IMR-90 (cell line): ENCODE data around the gene TBP. TPM values are rescaled to one million over a fixed set of nuclear protein-coding genes. Genes with fewer than 3 reads are reported as not detected.

ENCODE experiments used
- ATAC-seq: fragments of 200-7000 bp; cut with Tn5 transposase; 2 replicates; pipeline ENCODE4 v1.9.1; 2020; ENCODE audit warnings: low read depth, mild to moderate bottlenecking, moderate library complexity
- BruUV-seq: library from RNA; stranded (reverse); fragments of 400-500 nt; replicated peaks from 2 replicates; lab custom pipeline; 2021; lab: Mats Ljungman, UMichigan
- CTCF ChIA-PET: fragments of 300-600 bp; formaldehyde crosslinking; extraction: SDS; loops from one replicate; lab custom pipeline; 2021; ENCODE audit warnings: antibody characterized with exemption; lab: Yijun Ruan, JAX
- POLR2A ChIA-PET: fragments of 300-600 bp; sonication (Branson Sonifier 250); formaldehyde crosslinking; loops from one replicate; lab custom pipeline; 2022; ENCODE audit warnings: antibody characterized with exemption; ENCODE audit not compliant: unreplicated experiment; lab: Charles Lee
- DNase-seq: peaks from one replicate; pipeline ENCODE4 v3.0.0; 2013
- H2AFZ ChIP-seq: replicated peaks from 2 replicates; pipeline ENCODE3; 2013; ENCODE audit warnings: low read length, mild to moderate bottlenecking; ENCODE audit not compliant: poor library complexity
- H2AK5ac ChIP-seq: 2 replicates; pipeline ENCODE4 v1.6.1; 2013; ENCODE audit warnings: low read depth, low read length, inconsistent platforms
- H2AK9ac ChIP-seq: replicated peaks from 2 replicates; pipeline ENCODE3; 2013; ENCODE audit warnings: mild to moderate bottlenecking, low read depth, low read length, moderate library complexity; ENCODE audit not compliant: poor library complexity
- H2BK120ac ChIP-seq: 2 replicates; pipeline ENCODE4 v1.6.1; 2013; ENCODE audit warnings: low read depth, low read length, inconsistent platforms
- H2BK15ac ChIP-seq: 3 replicates; pipeline ENCODE4 v1.6.1; 2013; ENCODE audit warnings: low read depth, low read length, inconsistent platforms
- H2BK20ac ChIP-seq: 2 replicates; pipeline ENCODE4 v1.6.1; 2013; ENCODE audit warnings: low read depth, mild to moderate bottlenecking, inconsistent platforms, low read length, moderate library complexity
- H2BK5ac ChIP-seq: 2 replicates; pipeline ENCODE4 v1.6.1; 2013; ENCODE audit warnings: mild to moderate bottlenecking, low read depth, low read length, inconsistent platforms; ENCODE audit not compliant: poor library complexity, severe bottlenecking
- H3K14ac ChIP-seq: replicated peaks from 2 replicates; pipeline ENCODE4 v1.6.1; 2013; ENCODE audit warnings: low read depth, low read length, inconsistent platforms
- H3K18ac ChIP-seq: 2 replicates; pipeline ENCODE4 v1.6.1; 2013; ENCODE audit warnings: low read depth, low read length, control low read depth
- H3K23ac ChIP-seq: 2 replicates; pipeline ENCODE4 v1.6.1; 2013; ENCODE audit warnings: low read depth, low read length, inconsistent platforms
- H3K27ac ChIP-seq: 2 replicates; pipeline ENCODE4 v1.5.1; 2013; ENCODE audit warnings: mild to moderate bottlenecking, control low read depth, low read length; ENCODE audit not compliant: insufficient read depth
- H3K27me3 ChIP-seq: 2 replicates; pipeline ENCODE4 v1.6.1; 2013; ENCODE audit warnings: low read length; ENCODE audit not compliant: control insufficient read depth, insufficient read depth
- H3K36me3 ChIP-seq: 2 replicates; pipeline ENCODE4 v1.6.1; 2013; ENCODE audit warnings: low read length, mixed read lengths; ENCODE audit not compliant: control insufficient read depth, insufficient read depth
- H3K4ac ChIP-seq: 2 replicates; pipeline ENCODE4 v1.6.1; 2013; ENCODE audit warnings: low read depth, low read length, inconsistent platforms
- H3K4me1 ChIP-seq: 2 replicates; pipeline ENCODE4 v1.6.1; 2013; ENCODE audit warnings: low read length, mixed read lengths; ENCODE audit not compliant: control insufficient read depth, insufficient read depth
- H3K4me2 ChIP-seq: 2 replicates; pipeline ENCODE4 v1.6.1; 2013; ENCODE audit warnings: low read depth, mild to moderate bottlenecking, control low read depth, low read length, moderate library complexity
- H3K4me3 ChIP-seq: 2 replicates; pipeline ENCODE4 v1.5.1; 2013; ENCODE audit warnings: low read depth, mild to moderate bottlenecking, control low read depth, low read length, moderate library complexity; ENCODE audit not compliant: insufficient read depth
- H3K56ac ChIP-seq: 2 replicates; pipeline ENCODE4 v1.6.1; 2013; ENCODE audit warnings: low read length, inconsistent platforms; ENCODE audit not compliant: insufficient read depth; ENCODE audit errors: extremely low read depth
- H3K79me1 ChIP-seq, 2 experiments: 2 replicates each; pipeline ENCODE4 v1.6.1; 2013; ENCODE audit warnings: low read length in 2 of 2, inconsistent platforms in 1 of 2, low read depth in 1 of 2
- H3K9ac ChIP-seq: 2 replicates; pipeline ENCODE4 v1.6.1; 2013; ENCODE audit warnings: low read depth, low read length, control low read depth
- H3K9me1 ChIP-seq: 2 replicates; pipeline ENCODE4 v1.6.1; 2013; ENCODE audit warnings: low read length, inconsistent platforms; ENCODE audit not compliant: insufficient read depth
- H3K9me3 ChIP-seq: 2 replicates; pipeline ENCODE4 v1.6.1; 2013; ENCODE audit warnings: low read length; ENCODE audit not compliant: control insufficient read depth, insufficient read depth
- H4K20me1 ChIP-seq: 2 replicates; pipeline ENCODE4 v1.6.1; 2013; ENCODE audit warnings: low read length, inconsistent platforms; ENCODE audit not compliant: insufficient read depth
- H4K5ac ChIP-seq: 2 replicates; pipeline ENCODE4 v1.6.1; 2013; ENCODE audit warnings: mild to moderate bottlenecking, low read depth, low read length, control low read depth
- H4K8ac ChIP-seq, 2 experiments: 2 replicates each; pipeline ENCODE4 v1.6.1; 2013; ENCODE audit warnings: low read depth in 2 of 2, low read length in 2 of 2, control low read depth in 1 of 2, inconsistent platforms in 1 of 2
- H4K91ac ChIP-seq: 2 replicates; pipeline ENCODE4 v1.6.1; 2013; ENCODE audit warnings: low read depth, low read length, inconsistent platforms; ENCODE audit not compliant: insufficient read depth
- BHLHE40 ChIP-seq: fragments of 150-350 bp; IDR thresholded peaks from 2 replicates; pipeline ENCODE4 v1.6.1; 2016; ENCODE audit warnings: mild to moderate bottlenecking, low read depth, low read length
- CEBPB ChIP-seq: IDR thresholded peaks from 2 replicates; pipeline ENCODE4 v1.6.1; 2012; ENCODE audit warnings: low read depth, low read length, improper control_type of control experiment
- CHD1 ChIP-seq: IDR thresholded peaks from 2 replicates; pipeline ENCODE4 v1.6.1; 2012; ENCODE audit warnings: low read depth, low read length, improper control_type of control experiment
- ELK1 ChIP-seq: fragments of 150-350 bp; IDR thresholded peaks from 2 replicates; pipeline ENCODE4 v1.6.1; 2016; ENCODE audit warnings: low read depth, mild to moderate bottlenecking, low read length, moderate library complexity, borderline replicate concordance
- FOS ChIP-seq: fragments of 150-350 bp; IDR thresholded peaks from 2 replicates; pipeline ENCODE4 v1.6.1; 2016; ENCODE audit warnings: low read depth, low read length
- MAFK ChIP-seq: IDR thresholded peaks from 2 replicates; pipeline ENCODE4 v1.6.1; 2012; ENCODE audit warnings: low read depth, low read length, improper control_type of control experiment
- MAZ ChIP-seq: IDR thresholded peaks from 2 replicates; pipeline ENCODE4 v1.6.1; 2012; ENCODE audit warnings: low read depth, mild to moderate bottlenecking, low read length, improper control_type of control experiment, moderate library complexity, borderline replicate concordance
- USF2 ChIP-seq: fragments of 150-350 bp; IDR thresholded peaks from 2 replicates; pipeline ENCODE4 v1.6.1; 2017; ENCODE audit warnings: mild to moderate bottlenecking, antibody characterized with exemption, low read length, low read depth
- WGBS, 2 experiments: methylation state at CpG; one replicate each; pipeline versions ENCODE4 v1.1.5 to v1.1.7; 2013; ENCODE audit warnings: missing lambda C conversion rate in 2 of 2; ENCODE audit not compliant: insufficient read length in 1 of 2; ENCODE audit errors: extremely low coverage in 2 of 2; 5-methylcytosine and 5-hydroxymethylcytosine counted together
- dilution Hi-C: fragments of 300-500 bp; cut with HindIII; formaldehyde crosslinking; loops from one replicate; pipeline ENCODE4 v1.14.3; 2018; ENCODE audit warnings: low sequenced_read_pairs; ENCODE audit not compliant: unreplicated experiment
- in situ Hi-C: fragments of 300-500 bp; cut with MboI; formaldehyde crosslinking; loops from 3 replicates; pipeline ENCODE4 v1.14.3; 2019; ENCODE audit warnings: low sequenced_read_pairs, inconsistent platforms, mixed read lengths
- intact Hi-C: fragments of 100-400 bp; cut with micrococcal nuclease; formaldehyde crosslinking; loops from 2 replicates; pipeline ENCODE4 v1.10.0; 2022
- polyA plus RNA-seq, 3 experiments: library from polyadenylated mRNA; depleted of rRNA; stranded (reverse); fragments of >200 nt; gene quantifications; 2 replicates each; pipeline ENCODE4 v1.2.3, GENCODE V29; 2012; ENCODE audit warnings: low replicate concordance in 1 of 3
- total RNA-seq: library from RNA; depleted of rRNA; stranded (reverse); fragments of >200 nt; gene quantifications from 2 replicates; pipeline ENCODE4 v1.2.3, GENCODE V29; 2012
- TF ChIP-seq, protein P1 (sequence below): conservative IDR thresholded peaks from 2 replicates; pipeline ENCODE4 v1.5.1; 2012; ENCODE audit warnings: mild to moderate bottlenecking, low read depth, low read length, improper control_type of control experiment

The TBP gene
- total and polyA plus RNA-seq, 2 of the 4 experiments (the other 2 are of a cell fraction): 8.8 to 12.5 TPM

GRCh38 chr6:170583756-170584180, 29.6 kb downstream of the TBP start:
- Histone ChIP-seq H3K27ac (peak overlapping the region; percentile 72), H4K91ac (no peak overlapping the region), H3K56ac (peak overlapping the region; percentile 65; the same call in 1 of the 2 replicates), H3K4me2 (peak overlapping the region; percentile 90), H4K8ac (peak overlapping the region; percentile 78 to 80; a peak in 3 of 4 replicates), H3K4ac (peak overlapping the region; percentile 84), H3K36me3 (peaks cover 14% of the 10 kb centered on the region), H2AFZ (peak overlapping the region; percentile 91), H2BK5ac (peak overlapping the region; percentile 53), H3K23ac (peak overlapping the region; percentile 93), H4K20me1 (no peaks in the 10 kb centered on the region; the same call in 1 of the 2 replicates), H2BK120ac (no peak overlapping the region), H3K4me1 (peaks cover 3% of the 10 kb centered on the region; the same call in 1 of the 2 replicates), H2AK5ac (no peak overlapping the region), H2BK15ac (no peak overlapping the region), H2BK20ac (no peak overlapping the region), H4K5ac (peak overlapping the region; percentile 43), H3K79me1 (peaks cover 11 to 29% of the 10 kb centered on the region in 2 experiments; a peak in 3 of 4 replicates), H3K27me3 (no peaks in the 10 kb centered on the region), H2AK9ac (peak overlapping the region; percentile 90), H3K9me1 (no peaks in the 10 kb centered on the region; the same call in 1 of the 2 replicates), H3K4me3 (peak overlapping the region; percentile 70), H3K9me3 (no peaks in the 10 kb centered on the region), H3K14ac (peak overlapping the region; percentile 83; the same call in 1 of the 2 replicates), H3K18ac (no peak overlapping the region), H3K9ac (peak overlapping the region; percentile 92)
- POLR2A ChIA-PET: no interaction called here
- DNase-seq (peak; percentile 1), ATAC-seq (no peak)
- intact Hi-C loops: no loop called here
- CTCF ChIA-PET: interaction anchor here (0.6 kb wide), 1 partner anchor 49 kb away, joined by 3 read pairs; no protein-coding TSS in a partner anchor
- dilution Hi-C loops: no loop called here
- BruUV-seq: no TSS peak
- 4% methylated on average over 3 of the region's 12 CpGs; no CpG with 5 or more reads in 1 of the 2 experiments for whole genome bisulfite sequencing, 2 experiments
- TF ChIP-seq FOS (no peak), ELK1 (no peak), CEBPB (no peak), CHD1 (no peak), MAZ (no peak), USF2 (no peak), BHLHE40 (no peak), MAFK (no peak)
- TF ChIP-seq, protein P1, sequence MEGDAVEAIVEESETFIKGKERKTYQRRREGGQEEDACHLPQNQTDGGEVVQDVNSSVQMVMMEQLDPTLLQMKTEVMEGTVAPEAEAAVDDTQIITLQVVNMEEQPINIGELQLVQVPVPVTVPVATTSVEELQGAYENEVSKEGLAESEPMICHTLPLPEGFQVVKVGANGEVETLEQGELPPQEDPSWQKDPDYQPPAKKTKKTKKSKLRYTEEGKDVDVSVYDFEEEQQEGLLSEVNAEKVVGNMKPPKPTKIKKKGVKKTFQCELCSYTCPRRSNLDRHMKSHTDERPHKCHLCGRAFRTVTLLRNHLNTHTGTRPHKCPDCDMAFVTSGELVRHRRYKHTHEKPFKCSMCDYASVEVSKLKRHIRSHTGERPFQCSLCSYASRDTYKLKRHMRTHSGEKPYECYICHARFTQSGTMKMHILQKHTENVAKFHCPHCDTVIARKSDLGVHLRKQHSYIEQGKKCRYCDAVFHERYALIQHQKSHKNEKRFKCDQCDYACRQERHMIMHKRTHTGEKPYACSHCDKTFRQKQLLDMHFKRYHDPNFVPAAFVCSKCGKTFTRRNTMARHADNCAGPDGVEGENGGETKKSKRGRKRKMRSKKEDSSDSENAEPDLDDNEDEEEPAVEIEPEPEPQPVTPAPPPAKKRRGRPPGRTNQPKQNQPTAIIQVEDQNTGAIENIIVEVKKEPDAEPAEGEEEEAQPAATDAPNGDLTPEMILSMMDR: 0 out of 2 replicates have a peak, but pooled peaks have one; percentile 6
- in situ Hi-C loops: no loop called here
